H1 (cell line): ENCODE data around the gene DDX3X.

ENCODE experiments used
- CEBPB ChIP-seq: IDR thresholded peaks from 2 replicates; pipeline ENCODE4 v1.6.1; 2012; ENCODE audit warnings: low read depth, low read length
- CTCF ChIP-seq, 3 experiments: IDR thresholded peaks; 1 replicate in 2 of 3; 2 replicates in 1 of 3; pipeline versions ENCODE4 v1.5.1 to v1.6.1; 2011; ENCODE audit warnings: low read length in 3 of 3, mild to moderate bottlenecking in 3 of 3, inconsistent platforms in 2 of 3, low read depth in 1 of 3, moderate library complexity in 1 of 3; ENCODE audit not compliant: insufficient read depth in 1 of 3; ENCODE audit errors: control extremely low read depth in 1 of 3
- EZH2 ChIP-seq: fragments of 200-600 bp; sonication (generic); IDR thresholded peaks from 2 replicates; pipeline ENCODE4 v1.7.1; 2012; ENCODE audit warnings: low read depth, mild to moderate bottlenecking, moderate library complexity, low read length, inconsistent platforms; ENCODE audit not compliant: severe bottlenecking
- FOSL1 ChIP-seq: IDR thresholded peaks from 2 replicates; pipeline ENCODE4 v1.6.1; 2011; ENCODE audit warnings: mild to moderate bottlenecking, low read depth, low read length, moderate library complexity; ENCODE audit not compliant: insufficient read depth
- POLR2A ChIP-seq, 2 experiments: IDR thresholded peaks; 1 replicate in 1 of 2; 2 replicates in 1 of 2; pipeline ENCODE4 v1.6.1; 2011; ENCODE audit warnings: low read depth in 2 of 2, low read length in 2 of 2, mild to moderate bottlenecking in 2 of 2; ENCODE audit errors: control extremely low read depth in 1 of 2
- SP1 ChIP-seq: IDR thresholded peaks from 2 replicates; pipeline ENCODE4 v1.6.1; 2011; ENCODE audit warnings: low read depth, low read length

- TF ChIP-seq CTCF (IDR thresholded peaks at IDR 0.05; ENCODE audit: control extremely low read depth in 1 of 3, insufficient read depth in 1 of 3, low read depth in 1 of 3, low read length in 3 of 3) (no peak), SP1 (no peak), EZH2 (no peak), CEBPB (no peak), FOSL1 (no peak), POLR2A (IDR thresholded peaks at IDR 0.05; ENCODE audit: control extremely low read depth in 1 of 2, low read depth in 2 of 2, low read length in 2 of 2) (no peak)
Observed at GRCh38 chrX:41317477-41318208, 16.3 kb upstream of the DDX3X start.
